Measurements from ENCODE around the gene SLC10A7. TPM values are rescaled to one million over a fixed set of nuclear protein-coding genes. Genes with fewer than 3 reads are reported as not detected.
A peak's percentile ranks its signal among the peaks of the same experiment; 100 is the strongest.

SLC10A7 gene
- total and polyA plus RNA-seq, 2 experiments from 2014 or later = 8.3 to 21.2 TPM

DNA sequence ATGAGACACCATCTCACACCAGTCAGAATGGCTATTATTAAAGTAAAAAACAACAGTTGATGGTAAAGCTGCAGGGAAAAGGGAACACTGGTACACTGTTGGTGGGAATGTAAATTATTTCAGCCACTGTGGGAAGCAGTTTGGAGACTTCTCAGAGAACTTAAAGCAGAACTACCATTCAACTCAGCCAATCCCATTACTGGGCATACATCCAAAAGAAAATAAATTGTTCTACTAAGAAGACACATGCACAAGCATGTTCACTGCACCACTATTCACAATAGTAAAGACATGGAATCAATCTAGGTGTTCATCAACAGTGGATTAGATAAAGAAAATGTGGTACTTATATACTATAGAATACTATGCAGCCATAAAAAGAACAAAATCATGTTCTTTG lies 172.4 kb downstream of the SLC10A7 start:
- Histone ChIP-seq H3K79me2 (peaks cover 5% of the 10 kb centered on the region), H4K20me1 (ENCODE audit: insufficient read depth, poor library complexity, severe bottlenecking) (no peaks in the 10 kb centered on the region), H2AFZ (peak overlapping the region; percentile 29), H3K4me1 (ENCODE audit: insufficient read depth) (no peaks in the 10 kb centered on the region), H3K27ac (no peak overlapping the region), H3K27me3 (no peaks in the 10 kb centered on the region), H3K9me2 (replicated peaks; ENCODE audit: insufficient read depth) (no peaks in the 10 kb centered on the region), H3K9me3 (ENCODE audit: low read depth) (no peaks in the 10 kb centered on the region), H3K36me3 (replicated peaks; ENCODE audit: insufficient read depth, low read depth) (no peaks in the 10 kb centered on the region), H3K4me2 (peak overlapping the region; percentile 63), H3K4me3 (no peak overlapping the region)
- TF ChIP-seq EZH2phosphoT487 (IDR thresholded peaks at IDR 0.05; ENCODE audit: low read depth, severe bottlenecking, unreplicated experiment) = no peak
- DNase-seq (ENCODE audit: low spot score) = no peak

DNA sequence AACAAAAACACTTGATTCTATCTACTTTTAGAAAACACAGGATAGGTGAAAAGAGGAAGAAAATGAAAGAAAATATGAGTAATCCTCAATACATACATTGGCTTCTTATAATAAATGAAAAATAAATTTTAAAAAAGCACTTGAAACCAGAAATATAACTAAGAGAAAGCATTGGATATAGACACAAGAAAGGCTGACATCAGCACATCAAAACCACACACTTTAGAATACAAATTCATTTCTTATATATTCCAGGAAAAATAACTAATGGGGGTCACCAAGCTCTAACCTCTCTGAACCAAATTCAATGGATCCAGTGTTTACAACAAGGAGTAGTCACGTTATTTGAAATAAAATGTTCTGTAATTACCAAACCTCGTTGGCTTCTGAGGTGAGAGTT lies 173.9 kb downstream of the SLC10A7 start:
- TF ChIP-seq EZH2 (IDR thresholded peaks at IDR 0.05; ENCODE audit: borderline replicate concordance) (no peak), EZH2phosphoT487 (IDR thresholded peaks at IDR 0.05; ENCODE audit: low read depth, severe bottlenecking, unreplicated experiment) (no peak)
- no peaks in the 10 kb centered on the region for H3K36me3 ChIP-seq (replicated peaks; ENCODE audit: insufficient read depth, low read depth)
- whole genome bisulfite sequencing (ENCODE audit: low lambda C conversion rate, missing lambda C conversion rate) = 67% methylated on average over 2 of the region's 2 CpGs
- H4K20me1 ChIP-seq (ENCODE audit: insufficient read depth, poor library complexity, severe bottlenecking) = no peaks in the 10 kb centered on the region
- no peak overlapping the region for H3K4me3 ChIP-seq
- H3K4me2 ChIP-seq = no peak overlapping the region
- no peak overlapping the region for H3K27ac ChIP-seq
- no peak overlapping the region for H2AFZ ChIP-seq
- H3K79me2 ChIP-seq = peaks cover 5% of the 10 kb centered on the region
- H3K9me3 ChIP-seq (ENCODE audit: low read depth) = no peaks in the 10 kb centered on the region
- no peaks in the 10 kb centered on the region for H3K9me2 ChIP-seq (replicated peaks; ENCODE audit: insufficient read depth)
- DNase-seq (ENCODE audit: low spot score) = no peak
- H3K4me1 ChIP-seq (ENCODE audit: insufficient read depth) = no peaks in the 10 kb centered on the region
- H3K27me3 ChIP-seq = no peaks in the 10 kb centered on the region

DNA sequence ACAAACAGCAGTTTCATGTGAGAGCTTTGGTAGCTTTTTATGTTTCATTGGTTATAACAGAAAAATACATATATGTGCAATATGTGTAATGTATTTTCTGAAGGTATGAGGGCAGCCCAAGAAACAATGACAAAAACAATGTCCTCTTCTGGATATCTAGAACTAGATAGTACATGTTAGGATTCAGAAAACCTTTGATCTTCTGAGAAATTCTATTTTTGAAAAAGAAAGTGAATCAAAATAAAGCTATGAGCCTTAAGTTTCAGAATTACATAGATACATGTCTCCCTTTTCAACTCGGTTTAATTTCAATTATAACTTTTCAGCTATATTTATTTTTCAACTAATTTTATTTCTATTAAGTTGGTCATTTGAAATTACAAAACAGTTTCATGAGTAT lies 175.5 kb downstream of the SLC10A7 start:
- H3K4me2 ChIP-seq = no peak overlapping the region
- no peaks in the 10 kb centered on the region for H3K9me2 ChIP-seq (replicated peaks; ENCODE audit: insufficient read depth)
- 61% methylated on average over 1 of the region's 1 CpG for WGBS (ENCODE audit: low lambda C conversion rate, missing lambda C conversion rate)
- DNase-seq (ENCODE audit: low spot score) = no peak
- H3K4me1 ChIP-seq (ENCODE audit: insufficient read depth) = no peaks in the 10 kb centered on the region
- no peak overlapping the region for H3K27ac ChIP-seq
- TF ChIP-seq, protein P1, sequence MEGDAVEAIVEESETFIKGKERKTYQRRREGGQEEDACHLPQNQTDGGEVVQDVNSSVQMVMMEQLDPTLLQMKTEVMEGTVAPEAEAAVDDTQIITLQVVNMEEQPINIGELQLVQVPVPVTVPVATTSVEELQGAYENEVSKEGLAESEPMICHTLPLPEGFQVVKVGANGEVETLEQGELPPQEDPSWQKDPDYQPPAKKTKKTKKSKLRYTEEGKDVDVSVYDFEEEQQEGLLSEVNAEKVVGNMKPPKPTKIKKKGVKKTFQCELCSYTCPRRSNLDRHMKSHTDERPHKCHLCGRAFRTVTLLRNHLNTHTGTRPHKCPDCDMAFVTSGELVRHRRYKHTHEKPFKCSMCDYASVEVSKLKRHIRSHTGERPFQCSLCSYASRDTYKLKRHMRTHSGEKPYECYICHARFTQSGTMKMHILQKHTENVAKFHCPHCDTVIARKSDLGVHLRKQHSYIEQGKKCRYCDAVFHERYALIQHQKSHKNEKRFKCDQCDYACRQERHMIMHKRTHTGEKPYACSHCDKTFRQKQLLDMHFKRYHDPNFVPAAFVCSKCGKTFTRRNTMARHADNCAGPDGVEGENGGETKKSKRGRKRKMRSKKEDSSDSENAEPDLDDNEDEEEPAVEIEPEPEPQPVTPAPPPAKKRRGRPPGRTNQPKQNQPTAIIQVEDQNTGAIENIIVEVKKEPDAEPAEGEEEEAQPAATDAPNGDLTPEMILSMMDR (IDR thresholded peaks at IDR 0.05; ENCODE audit: poor library complexity) = no peak
- TF ChIP-seq EZH2 (IDR thresholded peaks at IDR 0.05; ENCODE audit: borderline replicate concordance) (no peak), EZH2phosphoT487 (IDR thresholded peaks at IDR 0.05; ENCODE audit: low read depth, severe bottlenecking, unreplicated experiment) (no peak)
- H3K4me3 ChIP-seq = no peak overlapping the region
- H3K36me3 ChIP-seq (replicated peaks; ENCODE audit: insufficient read depth, low read depth) = no peaks in the 10 kb centered on the region
- H3K9me3 ChIP-seq (ENCODE audit: low read depth) = no peaks in the 10 kb centered on the region
- no peaks in the 10 kb centered on the region for H3K27me3 ChIP-seq
- no peak overlapping the region for H2AFZ ChIP-seq
- H3K79me2 ChIP-seq = peaks cover 5% of the 10 kb centered on the region
- H4K20me1 ChIP-seq (ENCODE audit: insufficient read depth, poor library complexity, severe bottlenecking) = no peaks in the 10 kb centered on the region

DNA sequence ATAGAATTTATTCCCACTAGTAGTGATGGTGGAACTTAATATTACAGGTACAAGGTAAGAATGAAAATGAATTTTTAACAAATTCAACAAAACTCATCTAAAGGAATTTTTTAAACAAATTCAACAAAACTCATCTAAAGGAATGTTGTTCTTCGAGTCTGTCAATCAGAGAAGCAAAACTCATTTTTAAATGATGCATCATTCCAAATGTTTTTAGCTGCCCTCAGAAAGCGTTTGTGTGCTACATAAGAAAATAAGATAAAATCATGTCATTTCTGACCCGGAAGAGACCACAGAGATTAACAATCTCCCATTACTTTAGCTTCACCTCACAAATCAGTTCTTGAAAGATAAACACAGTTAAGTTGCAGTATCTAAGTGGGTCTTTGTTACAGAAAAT lies 178.0 kb downstream of the SLC10A7 start:
- H3K4me3 ChIP-seq = no peak overlapping the region
- no peak overlapping the region for H2AFZ ChIP-seq
- no peaks in the 10 kb centered on the region for H3K4me1 ChIP-seq (ENCODE audit: insufficient read depth)
- no peaks in the 10 kb centered on the region for H3K9me2 ChIP-seq (replicated peaks; ENCODE audit: insufficient read depth)
- TF ChIP-seq EZH2 (IDR thresholded peaks at IDR 0.05; ENCODE audit: borderline replicate concordance) = no peak
- TF ChIP-seq EZH2phosphoT487 (IDR thresholded peaks at IDR 0.05; ENCODE audit: low read depth, severe bottlenecking, unreplicated experiment) = no peak
- TF ChIP-seq, protein P1 (IDR thresholded peaks at IDR 0.05; ENCODE audit: poor library complexity) = no peak
- no peaks in the 10 kb centered on the region for H4K20me1 ChIP-seq (ENCODE audit: insufficient read depth, poor library complexity, severe bottlenecking)
- H3K36me3 ChIP-seq (replicated peaks; ENCODE audit: insufficient read depth, low read depth) = no peaks in the 10 kb centered on the region
- WGBS (ENCODE audit: low lambda C conversion rate, missing lambda C conversion rate) = 61% methylated on average over 3 of the region's 3 CpGs
- no peaks in the 10 kb centered on the region for H3K9me3 ChIP-seq (ENCODE audit: low read depth)
- H3K27ac ChIP-seq = no peak overlapping the region
- H3K27me3 ChIP-seq = no peaks in the 10 kb centered on the region
- H3K4me2 ChIP-seq = peak overlapping the region; percentile 31
- no peak for DNase-seq (ENCODE audit: low spot score)
- no peaks in the 10 kb centered on the region for H3K79me2 ChIP-seq
